OCI-LY3 (cell line): ENCODE data around the gene STK33.

Source experiments
- CTCF ChIP-seq: fragments of 200-600, 300-600 bp; sonication (generic); IDR thresholded peaks from 2 replicates; pipeline ENCODE4 v1.5.1; 2014; ENCODE audit warnings: antibody characterized with exemption, low read length, low read depth
- EZH2phosphoT487 ChIP-seq: fragments of 200-600 bp; shearing (Covaris generic); IDR thresholded peaks from 2 replicates; pipeline ENCODE4 v1.6.1; 2018; ENCODE audit warnings: antibody characterized with exemption, mixed run types, low read depth

GRCh38 chr11:8347978-8348377 is 246.1 kb downstream of the STK33 start:
- TF ChIP-seq CTCF (no peak), EZH2phosphoT487 (no peak)
